ENCODE data around the gene PVALEF. TPM values are rescaled to one million over a fixed set of nuclear protein-coding genes. Genes with fewer than 3 reads are reported as not detected.
"Not testable (repeated sequence)": the region's sequence is repeated elsewhere in the genome, so short reads cannot be mapped to it uniquely, and the experiment has no call there.

Gene PVALEF
- polyA plus RNA-seq, 10 donors: 0.13 to 0.86 (median 0.43) TPM

- no peak for DNase-seq
These were observed 21.4 kb upstream of the PVALEF start for GRCh38 chr17:81143717-81144422.

DNA sequence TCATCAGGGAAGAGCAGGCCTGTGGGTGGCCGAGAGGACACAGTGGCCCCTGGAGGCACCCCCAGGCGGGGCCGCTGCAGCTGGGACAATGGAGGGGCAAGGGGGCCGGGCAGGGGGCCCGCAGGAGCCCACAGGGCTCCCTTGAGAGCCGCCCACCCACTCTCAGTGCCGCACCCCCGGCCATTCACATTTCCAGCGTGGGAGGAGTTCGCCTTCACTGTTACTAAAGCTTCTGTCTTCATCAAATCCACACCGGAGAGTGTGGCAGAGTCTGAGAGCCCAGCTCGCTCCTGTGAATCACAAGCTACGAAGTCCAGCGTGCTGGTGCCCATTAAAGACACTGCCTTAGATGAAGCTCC is 20.9 kb upstream of the PVALEF start:
- DNase-seq: no peak

DNA sequence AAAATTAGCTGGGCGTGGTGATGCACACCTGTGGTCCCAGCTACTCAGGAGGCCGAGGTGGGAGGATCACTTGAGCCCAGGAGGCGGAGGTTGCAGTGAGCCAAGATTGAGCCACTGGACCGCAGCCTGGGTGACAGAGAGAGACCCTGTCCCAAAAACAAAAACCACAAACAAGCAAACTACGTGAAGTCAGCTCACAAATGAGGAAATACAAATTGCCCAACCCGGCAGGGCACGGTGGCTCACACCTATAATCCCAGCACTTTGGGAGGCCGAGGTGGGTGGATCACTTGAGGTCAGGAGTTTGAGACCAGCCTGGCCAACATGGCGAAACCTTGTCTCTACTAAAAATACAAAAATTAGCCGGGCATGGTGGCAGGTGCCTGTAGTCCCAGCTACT is 19.1 kb upstream of the PVALEF start:
- DNase-seq: not testable (repeated sequence)

DNA sequence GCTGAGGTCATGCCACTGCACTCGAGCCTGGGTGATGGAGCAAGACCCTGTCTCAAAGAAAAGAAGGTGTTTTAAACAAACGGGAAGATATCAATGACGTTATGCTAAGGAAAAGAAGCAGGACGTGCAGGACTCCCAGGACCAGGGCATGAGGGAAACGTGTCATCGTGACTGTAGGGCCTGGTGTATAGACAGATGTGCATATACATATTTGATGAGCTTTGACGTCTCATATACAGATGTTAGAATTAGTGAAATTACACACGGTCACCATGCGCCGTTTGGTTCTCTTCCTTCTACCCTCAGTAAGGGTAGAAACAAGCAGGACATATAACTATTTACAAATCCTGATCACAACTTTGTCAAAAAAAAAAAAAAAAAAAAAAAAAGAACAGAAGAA is 17.6 kb upstream of the PVALEF start:
- no peak for DNase-seq

DNA sequence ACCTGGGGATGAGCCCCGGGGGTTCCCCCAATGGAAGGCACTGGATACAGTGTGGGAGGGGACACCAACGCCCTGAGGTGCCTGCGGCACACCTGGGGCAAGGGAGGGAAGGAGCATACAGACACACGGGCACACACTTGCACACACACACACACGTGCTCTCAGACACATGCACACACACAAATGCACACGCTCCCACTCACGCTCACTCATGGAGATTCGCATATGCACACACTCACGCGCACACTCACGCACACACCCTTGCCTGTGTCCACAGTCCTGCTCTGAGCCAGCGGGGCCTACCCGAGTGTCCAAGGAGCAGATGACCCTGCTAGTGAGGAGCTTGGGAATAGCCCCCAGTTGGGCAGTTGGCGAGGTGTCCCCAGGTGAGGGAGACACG is 16.7 kb upstream of the PVALEF start:
- no peak for DNase-seq

DNA sequence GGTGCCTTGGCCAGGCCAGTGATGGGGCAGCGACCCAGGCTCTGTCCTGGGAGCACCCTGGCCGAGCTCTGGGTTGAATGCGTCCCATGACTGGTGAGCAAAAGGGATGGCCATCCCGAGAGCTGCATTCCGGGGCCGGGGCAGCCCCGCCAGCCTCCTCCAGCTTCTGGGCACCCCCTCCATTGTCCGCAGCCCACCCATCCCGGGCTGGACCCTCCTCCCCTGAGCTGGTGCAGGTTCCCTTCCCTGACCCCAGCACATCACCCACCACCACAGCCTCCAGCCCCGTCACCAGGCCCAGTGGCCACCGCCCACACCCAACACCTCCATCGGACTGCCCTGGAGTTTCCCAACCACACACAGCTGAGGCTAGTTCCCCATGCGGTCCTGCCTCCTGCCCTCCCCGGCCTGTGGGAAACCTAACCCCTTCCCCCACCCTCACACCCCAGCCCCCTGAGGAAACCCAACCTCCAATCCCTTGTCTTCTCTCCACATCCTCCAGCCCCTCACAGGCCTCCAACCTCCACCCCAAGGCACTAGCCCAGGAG is 16.2 kb upstream of the PVALEF start:
- DNase-seq: no peak

GRCh38 chr17:81150377-81151077 is 14.8 kb upstream of the PVALEF start:
- DNase-seq: no peak

- no peak for DNase-seq
These were observed 14.0 kb upstream of the PVALEF start for GRCh38 chr17:81151278-81151677.

DNA sequence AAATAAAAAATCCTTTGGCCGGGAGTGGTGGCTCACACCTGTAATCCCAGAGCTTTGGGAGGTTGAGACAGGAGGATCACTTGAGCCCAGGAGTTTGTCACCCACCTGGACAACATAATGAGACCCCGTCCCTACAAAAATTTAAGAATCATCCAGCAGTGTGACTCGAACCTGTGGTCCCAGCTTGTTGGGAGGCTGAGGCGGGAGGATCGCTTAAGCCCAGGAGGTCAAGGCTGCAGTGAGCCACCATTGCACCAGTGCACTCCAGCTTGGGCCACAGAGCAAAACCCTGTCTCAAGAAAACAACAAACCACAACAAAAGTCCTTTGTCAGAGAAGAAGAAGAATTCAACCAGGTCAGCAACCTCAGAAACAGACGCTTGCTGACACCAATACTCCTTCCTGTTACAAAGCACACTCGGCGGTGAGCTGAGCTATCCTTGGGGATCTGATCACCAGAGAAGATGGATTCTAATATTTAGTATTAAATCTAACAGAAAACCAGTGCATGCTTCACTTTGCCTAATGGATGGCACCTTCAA is 12.9 kb upstream of the PVALEF start:
- DNase-seq: no peak

DNA sequence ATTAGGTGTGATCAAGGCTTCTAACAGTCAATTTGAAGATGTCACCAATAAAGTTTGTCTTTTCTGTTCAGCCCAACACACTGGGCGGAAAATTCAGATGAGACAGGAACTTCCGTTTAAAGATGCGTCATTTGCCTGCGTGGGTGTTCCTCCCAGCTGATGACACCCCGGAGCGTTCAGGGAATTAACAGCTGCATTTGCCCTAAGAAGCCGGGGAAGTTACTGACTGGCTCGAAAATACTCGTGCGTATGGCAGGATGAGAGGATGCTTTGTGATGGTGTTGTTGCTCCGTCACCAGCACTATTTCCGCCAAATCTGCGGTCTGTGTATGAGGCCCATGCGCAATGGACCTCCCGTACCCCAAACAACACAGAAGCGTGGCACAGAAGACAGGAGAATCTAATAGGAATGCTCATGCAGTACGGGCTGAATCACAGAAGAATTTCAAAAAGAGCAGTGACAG is 11.9 kb upstream of the PVALEF start:
- DNase-seq: peak in 2 of 3 donors; percentile 70 to 85

- DNase-seq: not testable (repeated sequence)
These were observed 11.3 kb upstream of the PVALEF start for GRCh38 chr17:81154016-81154415.

GRCh38 chr17:81154961-81155360 is 10.3 kb upstream of the PVALEF start:
- DNase-seq: no peak

GRCh38 chr17:81156866-81157805 is 8.2 kb upstream of the PVALEF start:
- no peak for DNase-seq

GRCh38 chr17:81157848-81158687 is 7.2 kb upstream of the PVALEF start:
- no peak for DNase-seq

DNA sequence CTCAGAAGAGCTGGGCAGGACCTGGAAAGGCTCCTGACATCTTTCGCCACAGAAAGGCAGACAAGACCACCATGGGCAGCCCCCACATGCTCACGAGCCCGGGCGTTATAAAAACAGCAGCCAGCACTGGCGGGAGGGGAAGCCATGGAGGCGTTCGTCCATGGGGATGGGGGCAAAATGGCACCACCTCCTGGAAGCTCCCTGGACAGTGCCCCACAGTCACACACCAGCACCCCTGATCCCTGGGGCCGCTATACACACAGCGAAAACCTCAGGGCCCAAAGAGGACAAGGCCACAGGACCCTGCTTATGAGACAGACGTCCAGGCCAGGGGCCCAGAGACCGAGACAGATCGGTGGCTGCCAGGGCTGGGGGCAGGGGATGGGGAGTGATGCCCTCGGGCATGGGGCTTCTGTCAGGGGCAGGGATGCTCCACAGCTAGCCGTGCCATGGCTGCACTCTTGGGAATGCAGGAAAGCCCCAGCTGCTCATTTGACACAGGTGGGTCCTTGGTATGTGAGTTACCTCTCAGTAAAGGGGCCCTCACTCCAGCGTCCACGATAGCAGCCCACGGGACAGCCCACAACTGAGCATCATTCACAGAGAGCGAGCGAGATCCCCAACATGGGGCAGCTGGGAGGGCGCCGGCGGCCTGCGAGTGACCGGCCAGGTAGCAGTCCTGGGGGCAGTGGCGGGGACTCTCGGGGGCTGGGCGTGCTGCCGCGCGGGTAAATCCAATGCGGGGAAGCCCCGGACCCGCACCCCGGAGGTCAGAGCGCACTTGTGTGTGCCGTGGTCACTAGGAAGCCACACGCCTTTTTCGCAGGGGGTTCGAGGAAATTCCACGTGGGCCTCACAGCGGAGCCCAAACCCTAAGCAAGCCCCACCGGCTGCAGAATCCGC is 6.4 kb upstream of the PVALEF start:
- DNase-seq: no peak

GRCh38 chr17:81159611-81160265 is 5.6 kb upstream of the PVALEF start:
- no peak for DNase-seq

DNA sequence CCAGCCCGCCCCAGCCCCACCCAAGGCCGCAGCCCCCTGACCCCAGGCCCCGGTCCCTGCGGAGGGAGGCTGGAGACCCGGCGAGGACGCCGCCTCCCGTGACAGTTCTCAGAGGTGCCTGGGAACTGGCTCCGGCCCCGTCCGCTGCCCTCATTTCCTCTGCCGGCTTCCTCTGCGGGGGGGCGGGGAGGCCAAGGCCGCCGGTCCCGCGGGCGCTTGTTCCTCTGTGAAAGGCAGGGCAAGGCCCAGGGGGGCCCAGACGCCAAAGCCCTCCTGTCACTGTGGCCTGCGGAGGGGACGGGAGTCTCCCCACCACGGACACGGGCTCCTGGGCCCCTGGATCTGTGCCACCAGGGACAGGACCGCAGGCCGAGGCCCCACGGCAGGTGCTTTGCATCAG is 5.0 kb upstream of the PVALEF start:
- peak in 1 of 3 donors; percentile 34 for DNase-seq

GRCh38 chr17:81160747-81161453 is 4.4 kb upstream of the PVALEF start:
- no peak for DNase-seq
